H1 (cell line): ENCODE data around the gene ETV5. TPM values are rescaled to one million over a fixed set of nuclear protein-coding genes. Genes with fewer than 3 reads are reported as not detected.

ENCODE experiments used
- CTCF ChIA-PET: fragments of 300-600 bp; sonication (Branson Sonifier 250); formaldehyde crosslinking; loops from one replicate; lab custom pipeline; 2021; ENCODE audit not compliant: partially characterized antibody; lab: Charles Lee
- POLR2A ChIA-PET: fragments of 300-600 bp; sonication (Branson Sonifier 250); formaldehyde crosslinking; loops from one replicate; lab custom pipeline; 2021; ENCODE audit warnings: inconsistent platforms; ENCODE audit not compliant: partially characterized antibody; lab: Charles Lee
- DNase-seq, 2 experiments: peaks; one replicate each; pipeline versions ENCODE4 v3.0.0 to v3.0.0-alpha.2; 2010 to 2022; ENCODE audit warnings: low spot score in 2 of 2, low read depth in 1 of 2, mixed read lengths in 1 of 2
- FAIRE-seq: peaks from 2 replicates; lab custom pipeline; 2011; peaks lifted over from hg19 to GRCh38; lab: Jason Lieb, UNC
- H2AFZ ChIP-seq: 2 replicates; pipeline ENCODE4 v1.8.1; 2012; ENCODE audit warnings: low read length, inconsistent platforms
- H2AK5ac ChIP-seq: 2 replicates; pipeline ENCODE4 v1.6.1; 2013; ENCODE audit warnings: low read depth, low read length
- H2BK120ac ChIP-seq: replicated peaks from 2 replicates; pipeline ENCODE3; 2013; ENCODE audit warnings: low read depth, low read length, inconsistent platforms
- H2BK12ac ChIP-seq: 2 replicates; pipeline ENCODE4 v1.6.1; 2013; ENCODE audit warnings: low read depth, low read length
- H2BK15ac ChIP-seq: 2 replicates; pipeline ENCODE4 v1.6.1; 2013; ENCODE audit warnings: low read length
- H2BK20ac ChIP-seq: 2 replicates; pipeline ENCODE4 v1.6.1; 2013; ENCODE audit warnings: low read length
- H2BK5ac ChIP-seq: 2 replicates; pipeline ENCODE4 v1.6.1; 2013; ENCODE audit warnings: low read depth, low read length
- H3K14ac ChIP-seq: 2 replicates; pipeline ENCODE4 v1.6.1; 2013; ENCODE audit warnings: inconsistent platforms; ENCODE audit not compliant: insufficient read length
- H3K18ac ChIP-seq: 2 replicates; pipeline ENCODE4 v1.6.1; 2013; ENCODE audit warnings: low read length; ENCODE audit errors: extremely low read depth
- H3K23ac ChIP-seq: 2 replicates; pipeline ENCODE4 v1.6.1; 2013; ENCODE audit warnings: inconsistent platforms; ENCODE audit not compliant: insufficient read length
- H3K23me2 ChIP-seq: 2 replicates; pipeline ENCODE4 v1.6.1; 2013; ENCODE audit warnings: low read depth, low read length
- H3K27ac ChIP-seq: 2 replicates; pipeline ENCODE4 v1.6.1; 2011; ENCODE audit warnings: low read depth, low read length, inconsistent platforms
- H3K27me3 ChIP-seq, 4 experiments: replicated peaks in 1 of 4; 1 replicate in 1 of 4; 2 replicates in 3 of 4; pipeline versions ENCODE4 v1.6.1 to v1.8.1; 2011 to 2013; ENCODE audit warnings: low read length in 3 of 4, mild to moderate bottlenecking in 3 of 4, inconsistent platforms in 2 of 4, mixed read lengths in 2 of 4, moderate library complexity in 1 of 4; ENCODE audit not compliant: control insufficient read depth in 3 of 4, insufficient read depth in 3 of 4; ENCODE audit errors: extremely low read depth in 1 of 4
- H3K36me3 ChIP-seq, 4 experiments: 2 replicates each; pipeline versions ENCODE4 v1.6.1 to v1.8.1; 2011 to 2013; ENCODE audit warnings: mild to moderate bottlenecking in 4 of 4, low read length in 3 of 4, moderate library complexity in 2 of 4, control low read depth in 1 of 4, inconsistent platforms in 1 of 4; ENCODE audit not compliant: insufficient read depth in 4 of 4, control insufficient read depth in 2 of 4
- H3K4ac ChIP-seq: replicated peaks from 2 replicates; pipeline ENCODE3; 2013; ENCODE audit warnings: low read length, low read depth, mixed read lengths, inconsistent platforms; ENCODE audit not compliant: insufficient read length
- H3K4me1 ChIP-seq, 4 experiments: replicated peaks in 1 of 4; 1 replicate in 1 of 4; 2 replicates in 3 of 4; pipeline versions ENCODE4 v1.6.1 to v1.8.1; 2011 to 2013; ENCODE audit warnings: low read length in 3 of 4, inconsistent platforms in 2 of 4, mixed read lengths in 1 of 4; ENCODE audit not compliant: insufficient read depth in 4 of 4, control insufficient read depth in 3 of 4
- H3K4me2 ChIP-seq, 2 experiments: 2 replicates each; pipeline versions ENCODE4 v1.6.1 to v1.8.1; 2011 to 2013; ENCODE audit warnings: low read depth in 2 of 2, low read length in 2 of 2, control low read depth in 1 of 2, inconsistent platforms in 1 of 2, mild to moderate bottlenecking in 1 of 2; ENCODE audit not compliant: insufficient read depth in 1 of 2
- H3K4me3 ChIP-seq, 4 experiments: fragments of 200-600, 300-600 bp in 1 of 4; sonication (generic), shearing (Covaris generic), sonication (Bioruptor Twin) in 1 of 4; 2 replicates each; pipeline versions ENCODE4 v1.5.1 to v1.8.1; 2011 to 2016; ENCODE audit warnings: low read length in 4 of 4, low read depth in 3 of 4, control low read depth in 2 of 4, inconsistent platforms in 2 of 4, mild to moderate bottlenecking in 2 of 4, mixed read lengths in 1 of 4, moderate library complexity in 1 of 4; ENCODE audit not compliant: insufficient read depth in 2 of 4; ENCODE audit errors: extremely low read depth in 1 of 4
- H3K56ac ChIP-seq: replicated peaks from 2 replicates; pipeline ENCODE3; 2013; ENCODE audit warnings: low read depth, mild to moderate bottlenecking, mixed read lengths, low read length, inconsistent platforms; ENCODE audit not compliant: insufficient read length
- H3K79me1 ChIP-seq: 2 replicates; pipeline ENCODE4 v1.6.1; 2013; ENCODE audit warnings: low read depth, low read length, control low read depth
- H3K79me2 ChIP-seq, 2 experiments: 2 replicates each; pipeline versions ENCODE4 v1.6.1 to v1.8.1; 2012 to 2013; ENCODE audit warnings: low read length in 2 of 2, mild to moderate bottlenecking in 2 of 2, inconsistent platforms in 1 of 2; ENCODE audit not compliant: insufficient read depth in 2 of 2, control insufficient read depth in 1 of 2
- H3K9ac ChIP-seq, 4 experiments: replicated peaks in 1 of 4; 1 replicate in 1 of 4; 2 replicates in 3 of 4; pipeline versions ENCODE4 v1.6.1 to v1.8.1; 2011 to 2013; ENCODE audit warnings: low read depth in 3 of 4, low read length in 3 of 4, control low read depth in 2 of 4, mild to moderate bottlenecking in 2 of 4, moderate library complexity in 2 of 4, inconsistent platforms in 1 of 4; ENCODE audit errors: extremely low read depth in 1 of 4
- H3K9me3 ChIP-seq, 2 experiments: 2 replicates each; pipeline versions ENCODE4 v1.6.1 to v1.8.1; 2012 to 2013; ENCODE audit warnings: mild to moderate bottlenecking in 2 of 2, moderate library complexity in 2 of 2, control low read depth in 1 of 2, inconsistent platforms in 1 of 2, low read depth in 1 of 2, low read length in 1 of 2, mixed read lengths in 1 of 2; ENCODE audit not compliant: insufficient read depth in 2 of 2
- H4K20me1 ChIP-seq, 2 experiments: replicated peaks in 1 of 2; 2 replicates each; pipeline versions ENCODE3 to v1.8.1; 2011 to 2013; ENCODE audit warnings: inconsistent platforms in 2 of 2, low read length in 2 of 2, mild to moderate bottlenecking in 1 of 2; ENCODE audit not compliant: insufficient read depth in 2 of 2, control insufficient read depth in 1 of 2
- H4K5ac ChIP-seq: 2 replicates; pipeline ENCODE4 v1.6.1; 2013; ENCODE audit warnings: low read length, low read depth, mixed read lengths, inconsistent platforms; ENCODE audit not compliant: insufficient read length
- H4K8ac ChIP-seq: 2 replicates; pipeline ENCODE4 v1.8.0; 2013; ENCODE audit warnings: mild to moderate bottlenecking, moderate library complexity, low read length, inconsistent platforms; ENCODE audit not compliant: insufficient read depth; ENCODE audit errors: extremely low read depth
- H4K91ac ChIP-seq: replicated peaks from 2 replicates; pipeline ENCODE3; 2013; ENCODE audit warnings: low read length, mixed read lengths, inconsistent platforms; ENCODE audit not compliant: insufficient read length
- BACH1 ChIP-seq: IDR thresholded peaks from 2 replicates; pipeline ENCODE4 v1.6.1; 2012; ENCODE audit warnings: low read length, improper control_type of control experiment
- CEBPB ChIP-seq: IDR thresholded peaks from 2 replicates; pipeline ENCODE4 v1.6.1; 2012; ENCODE audit warnings: low read depth, low read length
- JUND ChIP-seq: IDR thresholded peaks from 2 replicates; pipeline ENCODE4 v1.6.1; 2011; ENCODE audit warnings: mild to moderate bottlenecking, improper control_type of control experiment, low read length
- KDM1A ChIP-seq: fragments of 200-600, 300-600 bp; sonication (generic); IDR thresholded peaks from 2 replicates; pipeline ENCODE4 v1.7.1; 2016; ENCODE audit warnings: mild to moderate bottlenecking, low read length, borderline replicate concordance
- KDM4A ChIP-seq: IDR thresholded peaks from one replicate; pipeline ENCODE4 v1.7.1; 2012; ENCODE audit warnings: low read depth, mild to moderate bottlenecking, moderate library complexity, low read length, inconsistent platforms; ENCODE audit not compliant: severe bottlenecking
- MAFK ChIP-seq: IDR thresholded peaks from 2 replicates; pipeline ENCODE4 v1.6.1; 2012; ENCODE audit warnings: low read depth, mild to moderate bottlenecking, improper control_type of control experiment, low read length
- RBBP5 ChIP-seq: IDR thresholded peaks from 2 replicates; pipeline ENCODE4 v1.7.1; 2012; ENCODE audit warnings: low read depth, mild to moderate bottlenecking, inconsistent platforms, low read length, moderate library complexity, borderline replicate concordance
- RNF2 ChIP-seq: fragments of 200-900, 300-1000 bp; sonication (generic); IDR thresholded peaks from 2 replicates; pipeline ENCODE4 v1.7.1; 2016; ENCODE audit warnings: borderline replicate concordance, low read depth, mild to moderate bottlenecking, antibody characterized with exemption, low read length; ENCODE audit not compliant: poor library complexity, severe bottlenecking; ENCODE audit errors: missing control alignments
- SAP30 ChIP-seq: fragments of 300-600 bp; sonication (generic); IDR thresholded peaks from 2 replicates; pipeline ENCODE4 v1.7.1; 2012; ENCODE audit warnings: low read length, moderate library complexity, mild to moderate bottlenecking, inconsistent platforms; ENCODE audit not compliant: insufficient read depth, insufficient replicate concordance
- SP2 ChIP-seq: IDR thresholded peaks from 2 replicates; pipeline ENCODE4 v1.6.1; 2012; ENCODE audit warnings: mild to moderate bottlenecking, low read length, inconsistent platforms
- TAF1 ChIP-seq: IDR thresholded peaks from 2 replicates; pipeline ENCODE4 v1.6.1; 2011; ENCODE audit warnings: mild to moderate bottlenecking, low read depth, low read length
- ZNF274 ChIP-seq: IDR thresholded peaks from 2 replicates; pipeline ENCODE4 v1.7.0; 2012; ENCODE audit warnings: low read length, borderline replicate concordance; ENCODE audit errors: extremely low read depth
- WGBS, 2 experiments: shearing (Covaris generic) in 1 of 2; methylation state at CpG; one replicate each; pipeline versions ENCODE4 v1.1.6 to v1.1.7; 2013 to 2015; ENCODE audit warnings: low lambda C conversion rate in 2 of 2, mixed read lengths in 2 of 2, inconsistent platforms in 1 of 2, low coverage in 1 of 2, missing lambda C conversion rate in 1 of 2; ENCODE audit not compliant: insufficient replicate concordance in 2 of 2, insufficient coverage in 1 of 2, insufficient read length in 1 of 2; ENCODE audit errors: extremely low coverage in 1 of 2, missing lambda C conversion rate in 1 of 2; 5-methylcytosine and 5-hydroxymethylcytosine counted together
- polyA plus RNA-seq, 7 experiments: library from polyadenylated mRNA; depleted of rRNA in 3 of 7; stranded (reverse) in 5 of 7; unstranded in 2 of 7; fragments of >200 nt in 5 of 7; fragments of 200-250 nt in 2 of 7; gene quantifications; 1 replicate in 5 of 7; 2 replicates in 1 of 7; 4 replicates in 1 of 7; pipeline versions ENCODE4 v1.2.1 to v1.2.3, GENCODE V29; 2011 to 2013; ENCODE audit warnings: missing spikeins in 2 of 7, mixed read lengths in 2 of 7
- total RNA-seq: library from RNA; stranded (reverse); fragmentation: NEBNext Ultra II Directional; extraction: Animal tissue kit (Norgen Biotek cat#: 25700); gene quantifications from 2 replicates; pipeline ENCODE4 v1.2.1, GENCODE V29; 2021

ETV5 gene
- total and polyA plus RNA-seq, 2 of the 8 experiments (the other 6 are each of a cell fraction or from before 2014, with no cell fraction given), result 13.1 to 36.9 TPM

DNA sequence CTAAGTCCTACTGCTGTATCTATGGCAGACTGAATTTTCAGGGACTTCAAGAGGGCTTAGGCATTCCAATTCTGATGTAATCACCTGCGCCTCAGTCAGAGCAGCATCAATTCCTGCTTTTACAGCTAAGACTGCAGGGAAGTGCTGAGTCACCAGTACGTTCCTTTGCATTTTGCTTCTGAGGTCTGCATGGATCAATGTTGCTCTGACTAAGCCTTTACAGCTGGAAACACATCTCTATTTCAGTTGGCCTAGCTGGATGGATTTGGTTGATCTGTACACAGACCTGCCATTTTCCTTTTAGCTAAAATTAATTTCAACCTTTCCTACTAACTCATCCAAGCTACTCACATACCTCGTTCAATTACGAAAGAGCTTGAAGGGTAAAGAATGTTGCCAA is 51.3 kb downstream of the ETV5 start:
- Histone ChIP-seq H3K27me3 (no peaks in the 10 kb centered on the region), H3K79me2 (no peaks in the 10 kb centered on the region), H3K23ac (no peak overlapping the region), H2AK5ac (no peak overlapping the region), H2AFZ (0 out of 2 replicates have a peak overlapping the region, but pooled peaks have one; percentile 4), H4K91ac (no peak overlapping the region), H3K79me1 (no peaks in the 10 kb centered on the region), H3K14ac (no peak overlapping the region), H3K27ac (no peak overlapping the region), H3K18ac (no peak overlapping the region), H4K8ac (no peak overlapping the region), H4K5ac (no peak overlapping the region), H3K56ac (no peak overlapping the region), H3K9ac (no peak overlapping the region), H2BK15ac (no peak overlapping the region), H3K4ac (no peak overlapping the region), H3K4me1 (peaks cover 2 to 16% (median 7%) of the 10 kb centered on the region in 4 experiments; a peak in 6 of 7 replicates), H3K9me3 (no peaks in the 10 kb centered on the region), H2BK5ac (no peak overlapping the region), H4K20me1 (no peaks in the 10 kb centered on the region), H2BK20ac (no peak overlapping the region), H3K4me2 (no peak overlapping the region), H3K23me2 (no peaks in the 10 kb centered on the region), H2BK12ac (0 out of 2 replicates have a peak overlapping the region, but pooled peaks have one; percentile 69), H3K36me3 (peaks cover 0 to 9% (median under 1%) of the 10 kb centered on the region in 4 experiments; a peak in 2 of 8 replicates), H3K4me3 (no peak overlapping the region), H2BK120ac (no peak overlapping the region)
- TF ChIP-seq SP2 (no peak), JUND (peak; percentile 55), KDM1A (no peak), BACH1 (peak; percentile 99), RBBP5 (no peak), CEBPB (peak; percentile 52), ZNF274 (no peak), MAFK (peak; percentile 95), TAF1 (0 out of 2 replicates have a peak, but pooled peaks have one; percentile 14), KDM4A (no peak), RNF2 (no peak), SAP30 (no peak)
- DNase-seq, result no peak
- 71 to 100% methylated on average over 2 to 4 of the region's 4 CpGs for WGBS, 2 experiments
- FAIRE-seq, result peak; percentile 36
- ChIA-PET POLR2A (interaction anchor here (0.7 to 1.2 kb wide), 3 partner anchors 12 to 15 kb away, joined by 4 to 5 read pairs (median 4); no protein-coding TSS in a partner anchor), CTCF (interaction anchor here (1.0 kb wide), 1 partner anchor 184 kb away, joined by 3 read pairs; no protein-coding TSS in a partner anchor)
